ACHN (cell line): ENCODE measurements around the gene TSSC4.
A peak's percentile ranks its signal among the peaks of the same experiment; 100 is the strongest.

ENCODE experiments used
- DNase-seq: peaks from one replicate; pipeline ENCODE4 v3.0.0-alpha.2; 2015
- in situ Hi-C: cut with HindIII; loops from 2 replicates; pipeline ENCODE4 v1.10.0; 2017; ENCODE audit warnings: low sequenced_read_pairs, low pct_ligation_motif_present, low pct_unique_long_range_greater_than_20kb

Gene TSSC4

DNA sequence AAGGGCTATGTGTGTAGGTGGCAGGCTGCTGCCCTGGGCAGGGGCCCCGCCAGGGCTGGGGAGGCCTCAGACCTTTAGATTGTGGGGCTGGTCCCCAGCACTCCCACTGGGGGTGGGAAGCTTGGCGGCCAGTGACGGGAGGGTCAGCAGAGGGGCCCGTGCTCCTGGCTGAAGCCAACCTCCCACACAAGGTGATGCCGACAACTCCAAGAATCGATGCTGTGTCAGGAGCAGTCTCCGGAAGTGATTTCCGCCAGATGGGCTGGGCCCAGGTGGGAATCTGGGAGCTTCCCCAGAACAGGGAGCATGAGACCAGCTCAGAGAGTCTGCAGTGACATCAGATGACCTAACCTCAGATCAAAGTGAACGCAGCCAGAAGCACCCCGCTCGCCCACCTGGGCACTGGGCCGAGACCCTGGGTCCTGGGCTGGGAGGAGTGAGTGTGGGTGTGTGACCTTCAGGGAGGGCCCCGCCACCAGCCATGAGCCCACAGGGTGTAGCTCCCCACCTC is 36.0 kb downstream of the TSSC4 start:
- in situ Hi-C loops: no loop called here
- DNase-seq: no peak

GRCh38 chr11:2437516-2437915 is 37.0 kb downstream of the TSSC4 start:
- DNase-seq: no peak
- in situ Hi-C loops: no loop called here

DNA sequence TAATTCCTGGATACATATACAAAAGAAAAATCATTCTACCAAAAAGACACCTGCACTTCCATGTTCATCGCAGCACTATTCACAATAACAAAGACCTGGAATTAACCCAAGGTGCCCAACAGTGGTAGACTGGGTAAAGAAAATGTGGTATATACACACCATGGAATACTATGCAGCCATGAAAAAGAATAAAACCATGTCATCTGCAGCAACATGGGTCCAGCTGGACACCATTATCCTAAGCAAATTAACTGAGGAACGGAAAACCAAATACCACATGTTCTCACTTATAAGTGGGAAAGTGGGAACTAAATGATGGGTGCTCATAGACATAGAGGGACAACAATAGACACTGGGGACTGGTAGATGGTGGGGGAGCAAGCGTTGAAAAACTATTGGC is 39.3 kb downstream of the TSSC4 start:
- in situ Hi-C loops: no loop called here

DNA sequence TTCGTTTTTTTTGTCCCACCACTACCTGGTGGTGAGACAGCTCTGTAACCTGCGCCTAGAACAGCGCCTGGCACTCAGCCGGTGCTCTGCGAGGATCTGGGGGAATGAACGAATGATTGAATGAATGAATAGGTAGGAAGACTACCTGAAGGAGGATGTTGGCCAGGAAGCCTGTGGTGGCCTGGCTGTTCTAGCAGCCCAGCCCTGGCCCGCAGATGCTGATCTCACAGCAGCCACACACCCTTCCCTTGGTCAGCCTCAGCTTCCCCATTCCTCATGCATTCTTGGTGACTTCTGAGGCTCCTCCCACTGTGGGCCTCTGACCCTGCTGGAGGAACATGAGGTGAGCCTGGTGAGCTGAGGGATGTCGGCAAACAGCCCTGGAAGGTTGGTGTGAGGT is 40.1 kb downstream of the TSSC4 start:
- no peak for DNase-seq
- in situ Hi-C loops: no loop called here

More for the DNA sequence above, 39.3 kb downstream of the TSSC4 start:
- no peak for DNase-seq

DNA sequence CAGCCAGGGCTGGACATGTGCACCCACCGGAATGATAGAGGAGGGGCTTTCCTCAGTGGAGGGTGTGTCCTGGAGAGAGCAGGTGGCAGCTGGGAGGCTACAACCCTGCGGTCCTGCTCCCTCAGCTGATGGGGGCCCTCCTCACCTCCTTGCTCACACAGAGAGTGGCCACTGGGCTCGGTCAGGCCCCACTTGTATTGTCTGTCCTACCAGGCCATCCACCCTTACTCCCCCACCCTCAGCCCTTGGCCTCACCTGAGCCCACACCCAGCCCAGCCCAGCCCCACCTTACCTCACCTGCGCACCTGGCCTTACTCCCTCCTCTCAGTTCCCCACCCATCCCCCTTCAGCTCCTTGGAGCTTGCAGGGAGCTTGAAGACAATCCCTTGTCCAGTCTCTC is 40.6 kb downstream of the TSSC4 start:
- in situ Hi-C loops: no loop called here
- DNase-seq: no peak

DNA sequence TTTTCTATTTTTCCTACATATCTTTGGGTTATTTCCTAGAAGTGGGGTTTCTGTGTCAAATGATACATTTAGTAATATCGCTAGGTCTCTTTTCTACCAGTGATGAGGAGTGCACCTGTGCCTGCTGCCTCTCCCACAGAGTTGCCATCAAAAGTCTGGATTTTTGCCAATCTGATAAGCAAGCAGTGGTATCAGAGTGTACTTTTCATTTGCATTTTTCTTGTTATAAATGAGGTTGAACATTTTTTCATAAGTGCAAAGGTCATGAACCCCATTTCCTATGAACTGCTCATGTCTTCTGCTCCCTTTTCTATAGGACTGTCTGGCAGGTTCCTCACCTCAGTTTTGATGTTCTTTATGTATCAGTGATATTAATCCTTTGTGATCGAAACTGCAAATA is 42.0 kb downstream of the TSSC4 start:
- in situ Hi-C loops: no loop called here
- no peak for DNase-seq

DNA sequence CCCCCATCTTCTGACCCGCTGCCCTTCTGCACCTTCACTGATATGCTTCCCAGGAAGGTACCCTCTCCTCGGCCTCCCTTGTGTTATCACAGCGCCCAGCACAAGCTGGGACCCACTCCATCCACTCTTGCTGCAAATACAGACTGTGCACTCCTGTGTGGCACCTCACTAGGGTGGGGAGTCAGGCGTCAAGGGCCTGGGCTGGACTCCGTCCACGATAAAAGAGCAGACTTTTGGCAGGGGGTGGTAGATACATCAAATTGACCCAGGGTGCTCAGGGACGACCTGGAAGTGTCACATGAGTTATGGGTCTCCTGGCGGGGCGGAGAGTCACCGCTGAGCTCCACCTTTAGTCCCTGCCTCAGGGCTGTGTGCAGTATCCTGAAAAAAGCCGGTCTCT is 42.9 kb downstream of the TSSC4 start:
- no peak for DNase-seq
- in situ Hi-C loops: no loop called here

- in situ Hi-C loops: no loop called here
- no peak for DNase-seq
Measured at GRCh38 chr11:2443881-2444820, 43.6 kb downstream of the TSSC4 start, which contains the start of gene TRPM5. TRPM5 (minus strand) TSS chr11:2444514; CDS start chr11:2423036, 21,478 bp downstream.

GRCh38 chr11:2444821-2445745 is 44.5 kb downstream of the TSSC4 start, which contains the start of gene KCNQ1:
KCNQ1 (plus strand) TSS chr11:2445008; CDS start chr11:2445099, 91 bp downstream.
- DNase-seq: peak; percentile 47
- in situ Hi-C loops: no loop called here

GRCh38 chr11:2445746-2446551 is 45.4 kb downstream of the TSSC4 start:
- in situ Hi-C loops: no loop called here
- no peak for DNase-seq

GRCh38 chr11:2446590-2447252 is 46.2 kb downstream of the TSSC4 start:
- in situ Hi-C loops: no loop called here
- DNase-seq: no peak

DNA sequence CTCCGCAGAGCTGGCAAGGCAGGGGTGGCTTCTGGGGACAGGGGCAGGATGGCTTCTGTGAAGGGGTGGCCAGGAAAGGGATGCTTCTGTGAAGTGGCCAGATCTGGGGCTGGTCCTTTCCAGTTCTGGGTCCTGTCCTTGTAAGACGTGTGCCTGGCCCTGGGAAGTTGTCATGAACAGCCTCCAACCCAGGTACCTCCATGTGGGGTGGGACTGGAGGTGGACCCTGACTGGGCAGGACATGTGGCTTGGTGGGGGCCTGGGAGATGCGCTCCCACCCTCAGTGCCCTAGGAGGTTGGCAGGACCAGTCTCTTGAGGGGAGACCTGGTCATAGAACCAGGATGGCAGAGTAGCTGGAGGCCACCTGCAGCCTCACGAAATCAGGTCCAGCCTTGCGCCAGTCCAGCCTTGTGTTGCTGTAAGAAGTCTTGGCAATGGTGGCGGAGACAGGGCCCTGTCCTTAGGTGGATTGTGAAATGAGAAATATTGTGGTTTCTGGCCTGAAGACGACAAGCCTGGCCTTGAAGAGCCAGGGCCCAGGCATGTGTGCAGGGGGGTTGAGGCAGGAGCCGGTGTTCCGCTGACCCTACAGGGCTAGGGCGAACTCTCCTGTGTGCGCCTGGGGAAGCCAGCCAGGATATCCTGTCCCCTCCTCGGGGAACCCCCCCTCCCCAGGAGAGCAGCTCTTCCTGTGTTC is 46.9 kb downstream of the TSSC4 start:
- in situ Hi-C loops: no loop called here
- DNase-seq: no peak

GRCh38 chr11:2447951-2448650 is 47.6 kb downstream of the TSSC4 start:
- in situ Hi-C loops: no loop called here
- no peak for DNase-seq

GRCh38 chr11:2448661-2449547 is 48.4 kb downstream of the TSSC4 start:
- no peak for DNase-seq
- in situ Hi-C loops: no loop called here

GRCh38 chr11:2449548-2450320 is 49.2 kb downstream of the TSSC4 start:
- no peak for DNase-seq
- in situ Hi-C loops: no loop called here
